Bronchial epithelial cell (primary cell): ENCODE measurements around the gene TMEM237. TPM values are rescaled to one million over a fixed set of nuclear protein-coding genes. Genes with fewer than 3 reads are reported as not detected.

ENCODE experiments used
- DNase-seq: peaks from one replicate; pipeline ENCODE4 v3.0.0-alpha.2; 2010; ENCODE audit warnings: low read depth
- FAIRE-seq: peaks from 2 replicates; lab custom pipeline; 2011; peaks lifted over from hg19 to GRCh38; lab: Jason Lieb, UNC
- H3K27me3 ChIP-seq: 2 replicates; pipeline ENCODE4 v1.5.1; 2011; ENCODE audit warnings: low read length; ENCODE audit not compliant: control insufficient read depth, insufficient read depth
- H3K36me3 ChIP-seq: 2 replicates; pipeline ENCODE4 v1.5.1; 2011; ENCODE audit warnings: low read length; ENCODE audit not compliant: control insufficient read depth, insufficient read depth
- H3K4me3 ChIP-seq: 2 replicates; pipeline ENCODE4 v1.5.1; 2011; ENCODE audit warnings: mild to moderate bottlenecking, low read depth, low read length, control low read depth
- total RNA-seq: library from RNA; depleted of rRNA; stranded (reverse); fragments of >200 nt; gene quantifications from 2 replicates; pipeline ENCODE4 v1.2.1, GENCODE V29; 2014
- TF ChIP-seq, protein P1 (sequence below): IDR thresholded peaks from 2 replicates; pipeline ENCODE4 v1.5.1; 2011; ENCODE audit warnings: mild to moderate bottlenecking, moderate library complexity, low read length, control low read depth, inconsistent platforms; ENCODE audit not compliant: insufficient read depth, severe bottlenecking

Gene TMEM237
- total RNA-seq, 1 donor from 2014 or later = 21.1 TPM

GRCh38 chr2:201642579-201643215 lies 606 bp downstream of the TMEM237 start:
- FAIRE-seq = no peak
- DNase-seq = peak; percentile 63
- H3K27me3 ChIP-seq = no peaks in the 10 kb centered on the region
- H3K4me3 ChIP-seq = peak overlapping the region; percentile 86
- H3K36me3 ChIP-seq = peaks cover 3% of the 10 kb centered on the region
- TF ChIP-seq, protein P1, sequence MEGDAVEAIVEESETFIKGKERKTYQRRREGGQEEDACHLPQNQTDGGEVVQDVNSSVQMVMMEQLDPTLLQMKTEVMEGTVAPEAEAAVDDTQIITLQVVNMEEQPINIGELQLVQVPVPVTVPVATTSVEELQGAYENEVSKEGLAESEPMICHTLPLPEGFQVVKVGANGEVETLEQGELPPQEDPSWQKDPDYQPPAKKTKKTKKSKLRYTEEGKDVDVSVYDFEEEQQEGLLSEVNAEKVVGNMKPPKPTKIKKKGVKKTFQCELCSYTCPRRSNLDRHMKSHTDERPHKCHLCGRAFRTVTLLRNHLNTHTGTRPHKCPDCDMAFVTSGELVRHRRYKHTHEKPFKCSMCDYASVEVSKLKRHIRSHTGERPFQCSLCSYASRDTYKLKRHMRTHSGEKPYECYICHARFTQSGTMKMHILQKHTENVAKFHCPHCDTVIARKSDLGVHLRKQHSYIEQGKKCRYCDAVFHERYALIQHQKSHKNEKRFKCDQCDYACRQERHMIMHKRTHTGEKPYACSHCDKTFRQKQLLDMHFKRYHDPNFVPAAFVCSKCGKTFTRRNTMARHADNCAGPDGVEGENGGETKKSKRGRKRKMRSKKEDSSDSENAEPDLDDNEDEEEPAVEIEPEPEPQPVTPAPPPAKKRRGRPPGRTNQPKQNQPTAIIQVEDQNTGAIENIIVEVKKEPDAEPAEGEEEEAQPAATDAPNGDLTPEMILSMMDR = no peak

GRCh38 chr2:201642086-201642578 lies 1.2 kb downstream of the TMEM237 start:
- no peak for DNase-seq
- Histone ChIP-seq H3K27me3 (no peaks in the 10 kb centered on the region), H3K4me3 (peak overlapping the region; percentile 86), H3K36me3 (peaks cover 5% of the 10 kb centered on the region)
- TF ChIP-seq, protein P1 = no peak
- no peak for FAIRE-seq

DNA sequence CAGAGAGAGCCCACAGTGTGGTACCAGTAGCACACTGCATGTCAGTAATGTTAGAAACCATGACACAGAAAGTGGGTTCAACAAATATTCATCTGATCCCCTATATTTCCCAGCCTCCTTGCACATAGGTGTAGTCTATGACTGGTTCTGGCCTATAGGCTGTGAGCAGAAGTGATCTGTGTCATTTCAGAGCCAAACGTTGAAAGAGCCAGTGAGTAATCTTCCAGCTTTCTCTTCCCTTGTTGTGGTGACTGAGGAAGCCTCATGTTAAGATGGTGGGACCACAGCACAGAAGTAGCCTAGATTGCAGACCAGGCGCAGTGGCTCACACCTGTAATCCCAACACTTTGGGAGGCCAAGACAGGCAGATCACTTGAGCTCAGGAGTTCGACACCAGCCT lies 4.1 kb downstream of the TMEM237 start:
- Histone ChIP-seq H3K4me3 (no peak overlapping the region), H3K36me3 (peaks cover 9% of the 10 kb centered on the region), H3K27me3 (no peaks in the 10 kb centered on the region)
- DNase-seq = no peak
- no peak for FAIRE-seq
- TF ChIP-seq, protein P1 = no peak

GRCh38 chr2:201638326-201638725 lies 5.0 kb downstream of the TMEM237 start:
- TF ChIP-seq, protein P1 = no peak
- Histone ChIP-seq H3K4me3 (no peak overlapping the region), H3K27me3 (no peaks in the 10 kb centered on the region), H3K36me3 (peaks cover 11% of the 10 kb centered on the region)
- no peak for DNase-seq
- no peak for FAIRE-seq

GRCh38 chr2:201633661-201634249 lies 9.5 kb downstream of the TMEM237 start:
- Histone ChIP-seq H3K27me3 (no peaks in the 10 kb centered on the region), H3K36me3 (peaks cover 12% of the 10 kb centered on the region), H3K4me3 (no peak overlapping the region)
- TF ChIP-seq, protein P1 = no peak
- FAIRE-seq = no peak
- DNase-seq = no peak

DNA sequence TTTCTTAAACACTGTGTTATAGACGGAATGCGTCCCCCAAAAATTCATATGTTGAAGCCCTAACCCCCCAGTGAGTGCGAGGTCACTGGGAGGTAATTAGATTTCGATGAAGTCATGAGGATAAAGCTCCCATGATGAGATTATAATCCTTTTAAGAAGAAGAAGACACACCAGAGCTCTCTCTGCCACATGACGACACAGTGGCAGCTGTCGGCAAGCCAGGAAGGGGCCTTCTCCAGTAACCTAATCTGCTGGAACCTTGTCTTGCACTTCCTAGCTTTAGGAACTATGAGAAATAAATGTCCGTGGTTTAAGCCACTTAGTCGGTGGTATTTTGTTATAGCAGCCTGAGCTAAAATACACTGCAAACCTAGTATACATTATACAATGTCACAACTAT lies 12.3 kb downstream of the TMEM237 start:
- H3K4me3 ChIP-seq = no peak overlapping the region
- H3K36me3 ChIP-seq = peaks cover 13% of the 10 kb centered on the region
- no peak for DNase-seq
- FAIRE-seq = no peak
- TF ChIP-seq, protein P1 = no peak
- H3K27me3 ChIP-seq = no peaks in the 10 kb centered on the region
